DMS114 treated with DMSO at 0.1 percent for 48 hours (cell line): ENCODE measurements around the gene SULT2B1.

Source experiments
- DNase-seq: peaks from one replicate; lab custom pipeline; 2025; ENCODE audit not compliant: unreplicated experiment; lab: John Stamatoyannopoulos, UW

SULT2B1 gene

DNA sequence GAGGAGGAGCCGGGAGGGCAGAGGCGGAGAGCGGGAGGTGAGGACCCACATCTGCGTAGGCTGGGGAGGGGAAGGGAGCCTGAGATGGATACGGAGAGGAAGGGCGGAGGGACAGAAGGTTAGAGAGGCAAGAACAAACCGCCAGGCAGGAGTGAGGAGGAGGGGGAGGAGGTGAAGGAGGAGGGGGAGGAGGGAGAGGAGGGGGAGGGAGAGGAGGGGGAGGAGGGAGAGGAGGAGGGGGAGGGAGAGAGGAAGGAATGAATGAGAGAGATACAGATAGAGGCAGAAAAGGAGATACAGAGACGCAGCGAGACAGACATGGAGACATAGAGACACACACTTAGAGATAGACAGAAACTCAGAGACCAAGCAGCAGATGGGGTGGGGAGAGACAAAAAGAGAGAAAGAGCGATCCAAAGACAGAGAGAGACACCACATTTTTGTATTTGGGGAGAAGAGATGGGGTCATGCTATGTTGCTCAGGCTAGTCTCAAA lies 94.8 kb downstream of the SULT2B1 start:
- no peak for DNase-seq

DNA sequence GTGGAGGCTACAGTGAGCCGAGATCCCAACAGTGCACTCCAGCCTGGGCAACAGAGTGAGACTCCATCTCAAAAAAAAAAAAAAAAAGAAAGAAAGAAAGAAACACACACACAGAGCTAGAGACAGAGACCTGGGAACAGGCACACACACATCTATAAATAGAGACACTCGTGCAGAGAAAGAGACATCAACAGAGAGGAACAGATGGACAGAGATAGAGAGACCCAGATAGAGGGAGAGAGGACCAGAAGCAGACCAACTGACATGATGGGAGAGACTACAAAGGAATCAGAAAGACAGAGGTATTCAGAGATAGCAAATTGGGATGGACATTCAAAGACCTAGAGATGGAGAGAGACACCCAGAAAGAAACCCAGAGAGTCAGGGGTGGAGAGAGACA lies 96.2 kb downstream of the SULT2B1 start:
- no peak for DNase-seq
